SK-N-SH (cell line): ENCODE measurements around the gene IL1F10. TPM values are rescaled to one million over a fixed set of nuclear protein-coding genes. Genes with fewer than 3 reads are reported as not detected.

Source experiments
- CTCF ChIA-PET: fragments of 300-600, 350-600 bp; formaldehyde crosslinking; extraction: SDS; loops from one replicate; lab custom pipeline; 2021; lab: Yijun Ruan, JAX
- POLR2A ChIA-PET: fragments of 350-600 bp; sonication (Branson Sonifier 250); formaldehyde crosslinking; extraction: SDS; loops from one replicate; lab custom pipeline; 2020; ENCODE audit warnings: antibody characterized with exemption, inconsistent platforms; lab: Yijun Ruan, JAX
- DNase-seq: peaks from one replicate; pipeline ENCODE4 v3.0.0; 2012
- H2AFZ ChIP-seq: fragments of 200-600 bp; sonication (generic); 2 replicates; pipeline ENCODE4 v1.8.1; 2016; ENCODE audit warnings: antibody characterized with exemption, mild to moderate bottlenecking, low read depth
- H3F3A ChIP-seq: fragments of 200-600 bp; sonication (generic); replicated peaks from 2 replicates; pipeline ENCODE3; 2016; ENCODE audit warnings: antibody characterized with exemption, mild to moderate bottlenecking; ENCODE audit not compliant: insufficient read depth
- H3K27ac ChIP-seq, 2 experiments: fragments of 200-500 bp in 1 of 2; fragments of 200-600 bp in 1 of 2; sonication (Bioruptor generic) in 1 of 2; sonication (generic), shearing (Covaris generic) in 1 of 2; 2 replicates each; pipeline versions ENCODE4 v1.5.1 to v1.6.1; 2014 to 2016; ENCODE audit warnings: low read depth in 2 of 2, inconsistent platforms in 1 of 2, low read length in 1 of 2, mild to moderate bottlenecking in 1 of 2, mixed read lengths in 1 of 2
- H3K27me3 ChIP-seq: fragments of 200-600 bp; sonication (generic), shearing (Covaris generic); 2 replicates; pipeline ENCODE4 v1.6.1; 2016; ENCODE audit warnings: mixed run types; ENCODE audit not compliant: insufficient read depth
- H3K36me3 ChIP-seq, 2 experiments: fragments of 200-500 bp in 1 of 2; fragments of 200-600 bp in 1 of 2; sonication (Bioruptor generic) in 1 of 2; sonication (generic) in 1 of 2; replicated peaks in 1 of 2; 2 replicates each; pipeline versions ENCODE3 to v1.5.1; 2014 to 2016; ENCODE audit warnings: low read length in 1 of 2, mild to moderate bottlenecking in 1 of 2; ENCODE audit not compliant: insufficient read depth in 2 of 2, control insufficient read depth in 1 of 2
- H3K4me1 ChIP-seq, 2 experiments: fragments of 200-500 bp in 1 of 2; fragments of 200-600 bp in 1 of 2; sonication (Bioruptor generic) in 1 of 2; sonication (generic), shearing (Covaris generic) in 1 of 2; 2 replicates each; pipeline versions ENCODE4 v1.5.1 to v1.6.1; 2014 to 2016; ENCODE audit warnings: low read depth in 1 of 2, low read length in 1 of 2, mixed run types in 1 of 2; ENCODE audit not compliant: insufficient read depth in 2 of 2, control insufficient read depth in 1 of 2
- H3K4me2 ChIP-seq: fragments of 200-600 bp; sonication (generic), shearing (Covaris generic); 2 replicates; pipeline ENCODE4 v1.6.1; 2017; ENCODE audit warnings: mixed run types
- H3K4me3 ChIP-seq, 2 experiments: fragments of 200-500 bp in 1 of 2; fragments of 200-600 bp in 1 of 2; sonication (Bioruptor generic) in 1 of 2; sonication (generic), shearing (Covaris generic) in 1 of 2; 2 replicates each; pipeline versions ENCODE4 v1.5.1 to v1.8.1; 2014 to 2016; ENCODE audit warnings: low read depth in 2 of 2, inconsistent platforms in 1 of 2, low read length in 1 of 2, mild to moderate bottlenecking in 1 of 2, mixed read lengths in 1 of 2, moderate library complexity in 1 of 2
- H3K79me2 ChIP-seq: fragments of 200-600 bp; sonication (generic); 2 replicates; pipeline ENCODE4 v1.8.1; 2017; ENCODE audit warnings: mild to moderate bottlenecking; ENCODE audit not compliant: insufficient read depth
- H3K9ac ChIP-seq: fragments of 200-600 bp; sonication (generic); 2 replicates; pipeline ENCODE4 v1.6.1; 2017; ENCODE audit warnings: mixed run types
- H3K9me2 ChIP-seq: fragments of 200-600 bp; sonication (generic); 2 replicates; pipeline ENCODE4 v1.6.1; 2017; ENCODE audit warnings: mixed run types
- H3K9me3 ChIP-seq: fragments of 200-600 bp; sonication (generic); 2 replicates; pipeline ENCODE4 v1.6.1; 2017; ENCODE audit warnings: mixed run types, mild to moderate bottlenecking, moderate library complexity
- H4K20me1 ChIP-seq: fragments of 200-600 bp; sonication (generic); 2 replicates; pipeline ENCODE4 v1.6.1; 2017; ENCODE audit warnings: mild to moderate bottlenecking, mixed run types; ENCODE audit not compliant: insufficient read depth
- CHD2 ChIP-seq: fragments of 150-350 bp; IDR thresholded peaks from 2 replicates; pipeline ENCODE4 v1.6.1; 2018; ENCODE audit warnings: low read length; ENCODE audit not compliant: partially characterized antibody
- EP300 ChIP-seq, 2 experiments: IDR thresholded peaks; 2 replicates each; pipeline versions ENCODE4 v1.4.0 to v1.6.1; 2012; ENCODE audit warnings: borderline replicate concordance in 1 of 2, low read depth in 1 of 2, low read length in 1 of 2
- FOSL2 ChIP-seq: IDR thresholded peaks from 2 replicates; pipeline ENCODE4 v1.4.0; 2012; ENCODE audit warnings: low read depth, mild to moderate bottlenecking, moderate library complexity, borderline replicate concordance
- FOXJ3 ChIP-seq: sonication (generic); formaldehyde crosslinking; IDR thresholded peaks from 2 replicates; pipeline ENCODE4 v1.5.1; 2020; ENCODE audit warnings: mild to moderate bottlenecking, missing genetic modification reagents
- GABPA ChIP-seq: IDR thresholded peaks from 2 replicates; pipeline ENCODE4 v1.4.0; 2012; ENCODE audit warnings: low read depth, mild to moderate bottlenecking
- NFIC ChIP-seq: IDR thresholded peaks from 2 replicates; pipeline ENCODE4 v1.4.0; 2012; ENCODE audit warnings: borderline replicate concordance
- SIN3A ChIP-seq: IDR thresholded peaks from 2 replicates; pipeline ENCODE4 v1.6.1; 2012; ENCODE audit warnings: low read depth, mild to moderate bottlenecking, low read length, moderate library complexity, borderline replicate concordance
- SMC3 ChIP-seq: IDR thresholded peaks from 2 replicates; pipeline ENCODE4 v1.6.1; 2012; ENCODE audit warnings: low read depth, low read length, improper control_type of control experiment
- TCF12 ChIP-seq: IDR thresholded peaks from 2 replicates; pipeline ENCODE4 v1.4.0; 2012
- WGBS: methylation state at CpG from one replicate; pipeline ENCODE4 v1.1.6; 2017; ENCODE audit warnings: low lambda C conversion rate; 5-methylcytosine and 5-hydroxymethylcytosine counted together
- polyA plus RNA-seq, 3 experiments: library from polyadenylated mRNA; depleted of rRNA; stranded (reverse); fragments of >200 nt; gene quantifications; 2 replicates each; pipeline ENCODE4 v1.2.3, GENCODE V29; 2012
- TF ChIP-seq, protein P1 (sequence below): IDR thresholded peaks from 2 replicates; pipeline ENCODE4 v1.4.0; 2012; ENCODE audit warnings: low read depth
- TF ChIP-seq, protein P2 (sequence below): fragments of 150-350 bp; IDR thresholded peaks from 2 replicates; pipeline ENCODE4 v1.6.1; 2016; ENCODE audit warnings: mild to moderate bottlenecking, low read depth, low read length
- TF ChIP-seq, protein P3 (sequence below): fragments of 200-600 bp; sonication (generic); IDR thresholded peaks from 2 replicates; pipeline ENCODE4 v1.6.1; 2017; ENCODE audit warnings: antibody characterized with exemption, mild to moderate bottlenecking, moderate library complexity
- TF ChIP-seq, protein P4 (sequence below): IDR thresholded peaks from 2 replicates; pipeline ENCODE4 v1.4.0; 2012; ENCODE audit warnings: low read depth, borderline replicate concordance
- TF ChIP-seq, protein P5 (sequence below): IDR thresholded peaks from 2 replicates; pipeline ENCODE4 v1.4.0; 2012; ENCODE audit warnings: low read depth, borderline replicate concordance

Gene IL1F10
- polyA plus RNA-seq, 1 of the 3 experiments (the other 2 are of a cell fraction): not detected

DNA sequence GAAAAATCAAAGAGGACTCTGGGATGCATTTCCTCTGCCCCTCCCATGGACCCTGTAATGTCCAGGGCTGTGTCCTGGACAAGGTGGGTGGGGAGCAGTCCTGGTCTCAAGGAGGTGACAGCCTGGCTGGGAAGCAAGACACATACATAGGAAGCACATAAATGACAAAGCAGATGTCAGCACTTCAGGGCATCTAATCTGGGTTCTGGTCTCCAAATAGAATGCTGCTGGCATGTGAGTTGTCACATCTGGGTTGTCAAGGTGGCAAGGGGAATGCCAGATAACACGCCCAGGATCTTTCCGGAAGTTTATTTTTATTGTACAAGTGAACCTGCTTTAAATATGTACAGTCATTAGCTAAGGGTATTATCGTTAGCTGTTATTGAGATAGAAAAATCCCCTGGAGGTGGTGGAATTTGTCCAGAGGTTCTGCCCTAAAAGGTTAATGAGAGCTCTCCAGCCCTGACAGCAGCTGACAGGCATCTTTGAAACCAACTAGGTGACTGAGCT lies 5.6 kb downstream of the IL1F10 start:
- no peaks in the 10 kb centered on the region for H3K36me3 ChIP-seq
- H3K4me1 ChIP-seq: no peaks in the 10 kb centered on the region
- H3K27me3 ChIP-seq: no peaks in the 10 kb centered on the region; the same call in 1 of the 2 replicates
- H3K79me2 ChIP-seq: no peaks in the 10 kb centered on the region
- WGBS: 29% methylated on average over 2 of the region's 3 CpGs
- H3K4me2 ChIP-seq: no peak overlapping the region
- H3K27ac ChIP-seq: no peak overlapping the region
- no peaks in the 10 kb centered on the region for H3K9me2 ChIP-seq
- no peak overlapping the region for H3K9ac ChIP-seq
- ChIA-PET POLR2A (no interaction called here), CTCF (interaction anchor here (1.1 kb wide), 1 partner anchor 64 kb away, joined by 5 read pairs; no protein-coding TSS in a partner anchor)
- H4K20me1 ChIP-seq: no peaks in the 10 kb centered on the region
- no peak for DNase-seq
- no peak for TF ChIP-seq FOSL2
- TF ChIP-seq FOXJ3: no peak
- no peak for TF ChIP-seq TCF12
- TF ChIP-seq NFIC: no peak
- no peak for TF ChIP-seq GABPA
- TF ChIP-seq EP300 (IDR thresholded peaks at IDR 0.05; ENCODE audit: borderline replicate concordance in 1 of 2, low read depth in 1 of 2, low read length in 1 of 2): no peak
- TF ChIP-seq, protein P1, sequence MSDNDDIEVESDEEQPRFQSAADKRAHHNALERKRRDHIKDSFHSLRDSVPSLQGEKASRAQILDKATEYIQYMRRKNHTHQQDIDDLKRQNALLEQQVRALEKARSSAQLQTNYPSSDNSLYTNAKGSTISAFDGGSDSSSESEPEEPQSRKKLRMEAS: no peak
- TF ChIP-seq CHD2: no peak
- TF ChIP-seq, protein P2, sequence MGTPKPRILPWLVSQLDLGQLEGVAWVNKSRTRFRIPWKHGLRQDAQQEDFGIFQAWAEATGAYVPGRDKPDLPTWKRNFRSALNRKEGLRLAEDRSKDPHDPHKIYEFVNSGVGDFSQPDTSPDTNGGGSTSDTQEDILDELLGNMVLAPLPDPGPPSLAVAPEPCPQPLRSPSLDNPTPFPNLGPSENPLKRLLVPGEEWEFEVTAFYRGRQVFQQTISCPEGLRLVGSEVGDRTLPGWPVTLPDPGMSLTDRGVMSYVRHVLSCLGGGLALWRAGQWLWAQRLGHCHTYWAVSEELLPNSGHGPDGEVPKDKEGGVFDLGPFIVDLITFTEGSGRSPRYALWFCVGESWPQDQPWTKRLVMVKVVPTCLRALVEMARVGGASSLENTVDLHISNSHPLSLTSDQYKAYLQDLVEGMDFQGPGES: no peak
- TF ChIP-seq, protein P3, sequence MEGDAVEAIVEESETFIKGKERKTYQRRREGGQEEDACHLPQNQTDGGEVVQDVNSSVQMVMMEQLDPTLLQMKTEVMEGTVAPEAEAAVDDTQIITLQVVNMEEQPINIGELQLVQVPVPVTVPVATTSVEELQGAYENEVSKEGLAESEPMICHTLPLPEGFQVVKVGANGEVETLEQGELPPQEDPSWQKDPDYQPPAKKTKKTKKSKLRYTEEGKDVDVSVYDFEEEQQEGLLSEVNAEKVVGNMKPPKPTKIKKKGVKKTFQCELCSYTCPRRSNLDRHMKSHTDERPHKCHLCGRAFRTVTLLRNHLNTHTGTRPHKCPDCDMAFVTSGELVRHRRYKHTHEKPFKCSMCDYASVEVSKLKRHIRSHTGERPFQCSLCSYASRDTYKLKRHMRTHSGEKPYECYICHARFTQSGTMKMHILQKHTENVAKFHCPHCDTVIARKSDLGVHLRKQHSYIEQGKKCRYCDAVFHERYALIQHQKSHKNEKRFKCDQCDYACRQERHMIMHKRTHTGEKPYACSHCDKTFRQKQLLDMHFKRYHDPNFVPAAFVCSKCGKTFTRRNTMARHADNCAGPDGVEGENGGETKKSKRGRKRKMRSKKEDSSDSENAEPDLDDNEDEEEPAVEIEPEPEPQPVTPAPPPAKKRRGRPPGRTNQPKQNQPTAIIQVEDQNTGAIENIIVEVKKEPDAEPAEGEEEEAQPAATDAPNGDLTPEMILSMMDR: no peak
- TF ChIP-seq, all 33 proteins: peak for 0
- H2AFZ ChIP-seq: no peak overlapping the region
- H3K9me3 ChIP-seq: no peaks in the 10 kb centered on the region
- no peaks in the 10 kb centered on the region for H3F3A ChIP-seq
- H3K4me3 ChIP-seq: no peak overlapping the region

DNA sequence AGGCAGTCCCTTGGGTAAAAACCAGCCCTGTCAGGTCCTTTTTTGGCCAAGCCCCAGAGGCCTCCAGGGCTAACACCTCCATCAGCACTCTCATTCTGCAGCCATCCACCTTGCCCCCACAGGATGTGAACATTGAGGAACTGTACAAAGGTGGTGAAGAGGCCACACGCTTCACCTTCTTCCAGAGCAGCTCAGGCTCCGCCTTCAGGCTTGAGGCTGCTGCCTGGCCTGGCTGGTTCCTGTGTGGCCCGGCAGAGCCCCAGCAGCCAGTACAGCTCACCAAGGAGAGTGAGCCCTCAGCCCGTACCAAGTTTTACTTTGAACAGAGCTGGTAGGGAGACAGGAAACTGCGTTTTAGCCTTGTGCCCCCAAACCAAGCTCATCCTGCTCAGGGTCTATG lies 7.3 kb downstream of the IL1F10 start:
- Histone ChIP-seq H2AFZ (no peak overlapping the region), H3K27me3 (no peaks in the 10 kb centered on the region; the same call in 1 of the 2 replicates), H4K20me1 (no peaks in the 10 kb centered on the region), H3K4me1 (no peaks in the 10 kb centered on the region), H3K9ac (no peak overlapping the region), H3F3A (no peaks in the 10 kb centered on the region), H3K79me2 (no peaks in the 10 kb centered on the region), H3K9me3 (no peaks in the 10 kb centered on the region), H3K4me2 (no peak overlapping the region), H3K9me2 (no peaks in the 10 kb centered on the region), H3K36me3 (no peaks in the 10 kb centered on the region), H3K27ac (no peak overlapping the region), H3K4me3 (no peak overlapping the region)
- POLR2A ChIA-PET: no interaction called here
- DNase-seq: no peak
- TF ChIP-seq, protein P4, sequence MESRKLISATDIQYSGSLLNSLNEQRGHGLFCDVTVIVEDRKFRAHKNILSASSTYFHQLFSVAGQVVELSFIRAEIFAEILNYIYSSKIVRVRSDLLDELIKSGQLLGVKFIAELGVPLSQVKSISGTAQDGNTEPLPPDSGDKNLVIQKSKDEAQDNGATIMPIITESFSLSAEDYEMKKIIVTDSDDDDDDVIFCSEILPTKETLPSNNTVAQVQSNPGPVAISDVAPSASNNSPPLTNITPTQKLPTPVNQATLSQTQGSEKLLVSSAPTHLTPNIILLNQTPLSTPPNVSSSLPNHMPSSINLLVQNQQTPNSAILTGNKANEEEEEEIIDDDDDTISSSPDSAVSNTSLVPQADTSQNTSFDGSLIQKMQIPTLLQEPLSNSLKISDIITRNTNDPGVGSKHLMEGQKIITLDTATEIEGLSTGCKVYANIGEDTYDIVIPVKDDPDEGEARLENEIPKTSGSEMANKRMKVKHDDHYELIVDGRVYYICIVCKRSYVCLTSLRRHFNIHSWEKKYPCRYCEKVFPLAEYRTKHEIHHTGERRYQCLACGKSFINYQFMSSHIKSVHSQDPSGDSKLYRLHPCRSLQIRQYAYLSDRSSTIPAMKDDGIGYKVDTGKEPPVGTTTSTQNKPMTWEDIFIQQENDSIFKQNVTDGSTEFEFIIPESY: no peak
- TF ChIP-seq GABPA (no peak), SIN3A (no peak), SMC3 (no peak)
- TF ChIP-seq, protein P5, sequence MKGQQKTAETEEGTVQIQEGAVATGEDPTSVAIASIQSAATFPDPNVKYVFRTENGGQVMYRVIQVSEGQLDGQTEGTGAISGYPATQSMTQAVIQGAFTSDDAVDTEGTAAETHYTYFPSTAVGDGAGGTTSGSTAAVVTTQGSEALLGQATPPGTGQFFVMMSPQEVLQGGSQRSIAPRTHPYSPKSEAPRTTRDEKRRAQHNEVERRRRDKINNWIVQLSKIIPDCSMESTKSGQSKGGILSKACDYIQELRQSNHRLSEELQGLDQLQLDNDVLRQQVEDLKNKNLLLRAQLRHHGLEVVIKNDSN: no peak
- WGBS: 4% methylated on average over 4 of the region's 5 CpGs
- CTCF ChIA-PET: interaction anchor here (1.1 kb wide), 1 partner anchor 63 kb away, joined by 4 read pairs; no protein-coding TSS in a partner anchor
